Stimulated activated CD8-positive, alpha-beta memory T cell treated with anti-CD3 and anti-CD28 coated beads, Interleukin-15, amount 100 ng/mL, for 1 hour (primary cell): ENCODE measurements around the gene ALPL.
"Not testable (repeated sequence)": the region's sequence is repeated elsewhere in the genome, so short reads cannot be mapped to it uniquely, and the experiment has no call there.

Experiments
- DNase-seq: peaks from one replicate; pipeline ENCODE4 v3.0.0-alpha.2; 2020; ENCODE audit warnings: low read depth

Gene ALPL

GRCh38 chr1:21559788-21560567 lies 50.8 kb downstream of the ALPL start:
- DNase-seq: no peak

- DNase-seq: no peak
These were observed 51.9 kb downstream of the ALPL start for GRCh38 chr1:21560916-21561638.

- no peak for DNase-seq
These were observed 53.7 kb downstream of the ALPL start for GRCh38 chr1:21562896-21563295.

GRCh38 chr1:21563971-21564370 lies 54.7 kb downstream of the ALPL start:
- no peak for DNase-seq

DNA sequence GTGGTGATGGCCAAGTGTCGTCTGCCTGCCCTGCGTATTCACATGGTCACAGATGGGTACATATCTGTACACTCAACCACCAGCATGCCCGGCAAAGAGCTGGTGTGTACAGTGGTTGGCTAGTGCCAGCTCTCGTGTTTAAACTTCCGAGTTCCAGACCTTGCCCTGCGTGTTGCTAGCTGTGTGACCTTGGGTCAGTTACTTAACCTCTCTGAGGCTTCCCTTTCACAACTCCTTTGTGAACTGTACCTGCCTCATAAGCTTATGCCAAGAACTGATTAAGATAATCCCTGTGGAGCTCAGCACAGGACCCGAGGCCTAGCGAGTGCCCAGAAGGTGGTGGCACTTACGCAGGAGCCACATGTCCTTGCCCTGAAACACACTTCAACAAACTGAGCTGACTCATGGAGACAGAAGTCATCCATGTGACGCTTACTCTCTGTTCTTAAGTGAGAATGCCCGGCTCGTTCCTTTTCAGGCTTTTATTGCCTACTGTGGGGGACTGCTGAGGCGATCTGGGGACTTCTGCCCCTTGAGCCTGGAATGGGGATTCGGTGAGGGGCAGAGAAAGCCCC lies 55.4 kb downstream of the ALPL start:
- no peak for DNase-seq

DNA sequence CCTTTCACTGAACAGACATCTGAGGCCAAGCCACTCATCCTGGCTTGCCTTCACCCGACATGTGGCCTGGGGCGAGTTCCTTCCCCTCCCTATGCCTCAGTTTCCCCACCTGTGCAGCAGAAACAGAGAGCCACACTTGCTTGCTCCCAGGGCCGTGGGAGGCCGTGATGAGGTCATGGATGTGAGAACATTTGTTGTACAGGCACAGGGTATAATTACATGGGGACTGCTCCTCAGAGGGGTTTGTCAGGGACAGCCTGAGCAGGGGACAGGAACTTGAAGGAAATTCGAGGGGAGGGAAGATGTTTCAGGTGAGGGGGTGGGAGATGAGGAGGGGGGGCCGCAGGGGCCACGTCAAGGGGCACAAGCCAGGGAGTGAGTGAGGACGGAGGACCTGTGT lies 56.1 kb downstream of the ALPL start:
- no peak for DNase-seq

- not testable (repeated sequence) for DNase-seq
These were observed 57.1 kb downstream of the ALPL start for GRCh38 chr1:21566361-21566760.

DNA sequence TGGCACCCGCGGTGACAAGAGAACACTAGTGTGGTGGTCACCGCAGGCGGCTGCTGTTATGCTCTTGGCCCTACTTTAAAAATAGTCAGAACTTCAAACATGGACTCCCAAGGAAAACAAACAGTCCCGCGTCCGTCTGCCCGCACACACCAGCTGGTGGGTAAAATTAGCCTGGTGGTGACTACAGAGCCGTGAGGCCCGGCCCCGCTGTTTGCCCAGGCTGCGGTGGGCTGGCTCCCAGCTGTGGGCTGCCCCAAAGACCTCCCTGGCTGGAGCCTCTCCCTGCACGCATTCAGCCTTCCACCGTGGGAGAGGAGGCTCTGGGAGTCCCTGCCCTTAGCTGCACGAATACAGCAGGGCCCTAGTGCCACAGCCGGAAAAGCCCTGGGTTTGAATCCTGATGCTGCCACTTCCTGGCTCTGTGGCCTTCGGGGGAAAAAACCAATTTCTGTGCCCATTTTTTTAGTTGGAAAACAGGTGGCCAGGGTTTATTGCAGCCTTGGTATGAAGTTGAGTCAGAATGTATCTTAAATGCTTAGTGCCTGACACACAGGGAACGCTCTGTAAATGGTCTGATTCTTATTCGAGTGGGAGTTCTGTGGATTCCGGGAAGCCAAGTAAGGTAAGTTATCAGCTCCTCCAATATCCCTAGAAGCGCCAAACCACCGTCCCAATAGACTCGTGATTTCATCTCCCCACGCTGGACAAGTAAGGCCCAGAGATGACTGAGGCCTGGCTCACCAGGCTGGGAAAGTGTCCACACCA lies 58.2 kb downstream of the ALPL start:
- no peak for DNase-seq

- DNase-seq: no peak
These were observed 59.0 kb downstream of the ALPL start for GRCh38 chr1:21568006-21568746.

- DNase-seq: no peak
These were observed 59.7 kb downstream of the ALPL start for GRCh38 chr1:21568809-21569385.

GRCh38 chr1:21569820-21570527 lies 60.8 kb downstream of the ALPL start:
- no peak for DNase-seq

DNA sequence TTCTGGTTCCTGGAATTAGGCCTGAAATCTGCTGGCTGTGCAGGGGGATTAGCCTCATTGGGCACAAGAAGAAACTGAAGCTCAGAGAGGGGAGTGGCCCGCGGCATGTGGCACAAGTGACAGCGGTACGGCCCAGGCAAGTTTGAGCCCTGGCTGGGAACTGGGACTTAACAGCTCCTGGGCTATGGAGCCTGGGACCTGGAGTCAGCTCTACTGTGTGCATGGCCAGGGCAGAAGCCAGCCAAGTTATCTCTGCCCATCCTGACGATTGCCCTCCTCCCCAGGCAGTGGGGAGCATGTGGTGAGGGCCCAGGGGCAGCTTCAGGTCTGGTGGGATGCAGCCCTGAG lies 61.3 kb downstream of the ALPL start:
- DNase-seq: no peak

GRCh38 chr1:21570885-21571284 lies 61.7 kb downstream of the ALPL start:
- DNase-seq: no peak

- no peak for DNase-seq
These were observed 63.0 kb downstream of the ALPL start for GRCh38 chr1:21572221-21572620.

- DNase-seq: no peak
These were observed 63.6 kb downstream of the ALPL start for GRCh38 chr1:21572735-21573277.

DNA sequence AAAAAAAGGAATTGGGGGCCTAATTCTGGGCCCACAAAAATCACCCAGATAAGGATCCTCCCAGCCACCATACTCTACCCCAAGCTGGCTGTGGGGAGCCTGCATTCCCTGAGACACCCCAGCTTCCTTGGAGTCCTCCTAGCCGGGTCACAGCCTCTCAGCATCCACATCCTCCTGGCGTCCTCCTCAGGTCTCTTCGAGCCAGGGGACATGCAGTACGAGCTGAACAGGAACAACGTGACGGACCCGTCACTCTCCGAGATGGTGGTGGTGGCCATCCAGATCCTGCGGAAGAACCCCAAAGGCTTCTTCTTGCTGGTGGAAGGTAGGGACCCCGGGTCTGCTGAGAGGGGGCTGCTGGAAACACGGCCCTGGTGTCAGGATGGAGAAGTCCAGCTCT lies 64.3 kb downstream of the ALPL start:
- no peak for DNase-seq

- DNase-seq: no peak
These were observed 64.8 kb downstream of the ALPL start for GRCh38 chr1:21573971-21574465.

- no peak for DNase-seq
These were observed 65.4 kb downstream of the ALPL start for GRCh38 chr1:21574466-21575151.

DNA sequence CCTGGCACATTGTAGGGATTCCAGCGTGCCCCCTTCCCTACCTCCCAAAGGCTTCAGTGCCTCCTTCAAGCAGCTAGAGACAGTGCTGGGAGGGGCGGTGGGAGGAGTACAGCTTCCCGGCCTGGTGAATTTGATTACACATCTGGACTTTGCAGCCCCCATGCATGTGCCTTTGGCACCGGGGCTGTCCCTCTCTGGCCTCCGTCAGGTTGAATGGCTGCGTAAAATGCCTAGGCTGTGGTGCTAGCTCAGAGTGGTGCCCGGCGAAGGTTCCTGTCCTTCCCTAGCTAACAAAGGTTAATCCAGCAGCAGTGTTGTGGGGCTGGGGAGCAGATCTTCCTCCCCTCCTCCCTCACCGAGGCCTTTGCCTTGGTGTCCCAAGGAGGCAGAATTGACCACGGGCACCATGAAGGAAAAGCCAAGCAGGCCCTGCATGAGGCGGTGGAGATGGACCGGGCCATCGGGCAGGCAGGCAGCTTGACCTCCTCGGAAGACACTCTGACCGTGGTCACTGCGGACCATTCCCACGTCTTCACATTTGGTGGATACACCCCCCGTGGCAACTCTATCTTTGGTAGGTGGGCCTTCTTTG lies 66.2 kb downstream of the ALPL start:
- no peak for DNase-seq
